AG04449 (cell line): ENCODE data around the gene KCNMB4.

Experiments used
- CTCF ChIA-PET: fragments of 350-600 bp; formaldehyde crosslinking; extraction: SDS; loops from one replicate; lab custom pipeline; 2021; ENCODE audit warnings: antibody characterized with exemption; lab: Yijun Ruan, JAX
- POLR2A ChIA-PET: fragments of 400-600, 350-600 bp; formaldehyde crosslinking; extraction: SDS; loops from one replicate; lab custom pipeline; 2020; ENCODE audit warnings: antibody characterized with exemption, inconsistent platforms; lab: Yijun Ruan, JAX
- DNase-seq: peaks from one replicate; pipeline ENCODE4 v3.0.0-alpha.2; 2010; ENCODE audit warnings: low read depth, low spot score
- H3K4me3 ChIP-seq: 2 replicates; pipeline ENCODE4 v1.5.1; 2011; ENCODE audit warnings: low read depth, mild to moderate bottlenecking, control low read depth, low read length
- TF ChIP-seq, protein P1 (sequence below): IDR thresholded peaks from one replicate; pipeline ENCODE4 v1.5.1; 2011; ENCODE audit warnings: mild to moderate bottlenecking, moderate library complexity, low read length, control low read depth, inconsistent platforms; ENCODE audit not compliant: insufficient read depth; ENCODE audit errors: missing control alignments

KCNMB4 gene

DNA sequence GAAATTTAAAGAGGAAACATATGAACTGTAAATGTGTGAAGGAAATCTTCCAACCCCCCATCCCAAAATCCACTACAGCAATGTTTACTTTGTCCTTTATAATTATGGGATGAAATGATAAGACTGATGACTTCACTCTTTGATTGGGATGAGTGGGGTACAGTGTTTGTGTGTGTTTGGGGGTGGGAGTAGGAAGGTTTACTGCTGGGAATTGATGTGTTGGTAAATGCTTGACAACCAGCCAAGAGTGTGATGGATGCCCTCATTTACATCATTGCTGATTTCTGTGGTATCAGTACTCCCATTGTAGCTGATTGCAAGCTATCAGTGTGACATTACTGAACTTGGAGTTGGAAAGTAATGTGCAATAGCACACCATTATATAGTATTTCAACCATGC lies 90.9 kb downstream of the KCNMB4 start:
- TF ChIP-seq, protein P1, sequence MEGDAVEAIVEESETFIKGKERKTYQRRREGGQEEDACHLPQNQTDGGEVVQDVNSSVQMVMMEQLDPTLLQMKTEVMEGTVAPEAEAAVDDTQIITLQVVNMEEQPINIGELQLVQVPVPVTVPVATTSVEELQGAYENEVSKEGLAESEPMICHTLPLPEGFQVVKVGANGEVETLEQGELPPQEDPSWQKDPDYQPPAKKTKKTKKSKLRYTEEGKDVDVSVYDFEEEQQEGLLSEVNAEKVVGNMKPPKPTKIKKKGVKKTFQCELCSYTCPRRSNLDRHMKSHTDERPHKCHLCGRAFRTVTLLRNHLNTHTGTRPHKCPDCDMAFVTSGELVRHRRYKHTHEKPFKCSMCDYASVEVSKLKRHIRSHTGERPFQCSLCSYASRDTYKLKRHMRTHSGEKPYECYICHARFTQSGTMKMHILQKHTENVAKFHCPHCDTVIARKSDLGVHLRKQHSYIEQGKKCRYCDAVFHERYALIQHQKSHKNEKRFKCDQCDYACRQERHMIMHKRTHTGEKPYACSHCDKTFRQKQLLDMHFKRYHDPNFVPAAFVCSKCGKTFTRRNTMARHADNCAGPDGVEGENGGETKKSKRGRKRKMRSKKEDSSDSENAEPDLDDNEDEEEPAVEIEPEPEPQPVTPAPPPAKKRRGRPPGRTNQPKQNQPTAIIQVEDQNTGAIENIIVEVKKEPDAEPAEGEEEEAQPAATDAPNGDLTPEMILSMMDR: no peak
- H3K4me3 ChIP-seq: no peak overlapping the region
- no peak for DNase-seq
- ChIA-PET CTCF (no interaction called here), POLR2A (no interaction called here)

DNA sequence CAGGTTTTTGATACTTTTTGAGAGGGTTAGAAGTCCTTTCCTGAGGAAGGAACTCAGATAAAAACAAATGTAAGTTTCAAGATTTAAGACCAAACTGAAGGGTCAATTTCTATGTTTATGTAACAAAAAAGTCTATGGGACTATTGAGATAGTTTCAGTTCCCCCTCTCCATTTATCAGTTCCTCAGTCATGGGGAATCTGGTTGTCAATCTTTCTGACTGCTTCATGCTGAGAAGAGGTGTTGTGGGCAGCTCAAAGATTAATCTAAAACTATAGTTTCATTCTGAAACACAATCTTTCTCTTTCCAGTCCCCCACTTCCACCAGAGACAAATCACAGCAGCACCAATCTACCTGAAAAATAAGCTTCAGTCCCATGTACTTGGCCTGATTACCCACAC lies 93.7 kb downstream of the KCNMB4 start:
- TF ChIP-seq, protein P1: no peak
- CTCF ChIA-PET: no interaction called here
- POLR2A ChIA-PET: no interaction called here
- no peak for DNase-seq
- no peak overlapping the region for H3K4me3 ChIP-seq

DNA sequence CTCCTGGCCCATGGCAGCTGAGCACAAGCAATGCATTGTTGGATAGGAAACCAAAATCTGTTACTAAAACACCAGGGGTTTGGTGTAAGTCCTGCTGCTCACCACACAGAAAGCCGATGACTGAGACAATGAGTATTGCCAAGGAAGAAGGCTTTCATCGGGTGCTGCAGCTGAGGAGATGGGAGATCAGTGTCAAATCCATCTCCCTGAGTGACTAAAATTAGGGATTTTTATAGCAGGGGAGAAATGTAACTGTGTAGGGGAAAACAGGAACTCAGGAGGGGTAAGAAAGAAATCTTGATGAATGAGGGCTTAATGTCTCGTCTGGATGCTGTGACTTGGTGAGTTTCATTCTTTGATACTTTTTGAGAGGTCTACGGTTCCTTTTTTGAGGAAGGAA lies 97.9 kb downstream of the KCNMB4 start:
- DNase-seq: no peak
- ChIA-PET POLR2A (no interaction called here), CTCF (no interaction called here)
- H3K4me3 ChIP-seq: no peak overlapping the region
- TF ChIP-seq, protein P1: no peak

DNA sequence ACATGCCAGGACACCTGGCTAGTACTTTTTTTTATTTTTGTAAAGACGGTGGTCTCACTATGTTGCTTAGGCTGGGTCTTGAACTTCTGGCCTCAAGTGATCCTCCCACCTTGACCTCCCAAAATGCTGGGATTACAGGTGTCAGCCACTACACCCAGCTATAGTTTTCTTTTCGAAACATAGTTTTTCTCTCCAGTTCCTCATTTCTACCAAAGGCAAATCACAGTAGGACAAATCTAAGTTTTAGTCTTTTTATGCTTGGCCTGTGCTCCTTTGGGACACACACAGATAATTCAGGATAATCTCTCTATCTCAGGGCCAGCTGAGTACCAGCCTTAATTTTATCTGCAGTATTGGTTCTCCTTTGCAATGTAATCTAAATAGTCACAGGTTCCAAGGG lies 100.7 kb downstream of the KCNMB4 start:
- ChIA-PET CTCF (no interaction called here), POLR2A (no interaction called here)
- no peak overlapping the region for H3K4me3 ChIP-seq
- no peak for DNase-seq
- TF ChIP-seq, protein P1: no peak

DNA sequence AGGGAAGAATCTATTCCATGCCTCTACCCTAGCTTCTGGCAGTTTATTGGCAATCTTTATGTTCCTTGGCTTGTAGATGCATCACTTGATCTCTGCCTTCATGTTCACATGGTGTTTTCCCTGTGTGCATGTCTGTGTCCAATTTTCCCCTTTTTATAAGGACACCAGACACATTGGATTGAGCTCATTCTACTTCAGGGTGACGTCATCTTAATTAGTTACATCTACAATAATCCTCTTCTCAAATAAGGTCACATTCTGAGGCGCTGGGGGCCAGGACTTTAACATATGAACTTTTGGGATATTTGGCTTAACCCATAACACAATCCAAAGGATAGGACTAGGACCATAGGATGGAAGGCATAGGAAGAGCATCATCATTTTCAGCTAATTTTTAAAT lies 101.4 kb downstream of the KCNMB4 start:
- POLR2A ChIA-PET: no interaction called here
- no peak overlapping the region for H3K4me3 ChIP-seq
- DNase-seq: no peak
- CTCF ChIA-PET: no interaction called here
- TF ChIP-seq, protein P1: no peak

DNA sequence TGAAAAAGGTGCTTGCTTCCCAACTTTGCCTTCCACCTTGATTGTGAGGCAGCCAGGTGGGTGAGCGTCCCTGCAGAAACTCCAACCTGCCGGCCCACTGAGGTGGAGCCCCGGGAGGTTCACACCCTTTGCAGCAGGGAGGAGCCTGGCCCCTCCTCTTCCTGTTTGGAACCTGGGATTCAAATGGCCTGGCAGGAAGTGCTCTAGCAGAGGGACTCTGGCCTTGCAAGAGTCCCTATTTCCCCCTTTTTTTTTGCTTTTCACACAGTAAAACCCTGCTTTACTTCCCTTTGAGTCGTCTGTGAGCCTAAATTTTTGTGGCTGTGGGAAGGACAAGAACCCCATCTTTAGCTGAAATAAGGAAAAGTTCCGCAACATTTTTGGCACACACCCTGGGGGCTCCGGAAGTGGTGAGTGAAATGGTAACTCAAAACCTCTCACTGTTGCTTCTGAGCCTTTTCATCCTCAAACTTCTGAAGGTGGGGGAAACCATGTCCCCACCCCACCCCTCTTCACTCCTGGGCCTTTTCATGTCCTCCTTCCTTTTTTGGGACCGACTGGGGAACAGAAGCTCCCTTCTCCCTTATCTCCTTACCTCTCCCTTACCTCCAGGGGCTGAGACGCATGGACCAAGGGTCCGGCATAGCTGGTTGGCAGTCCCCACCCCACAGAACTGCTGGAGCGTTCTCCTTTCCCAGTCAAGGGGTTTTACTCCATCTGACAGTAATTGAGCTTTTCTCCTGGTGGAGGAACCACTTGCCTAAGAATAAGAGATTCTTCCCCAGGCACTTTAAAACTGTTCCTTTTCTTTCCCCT lies 102.0 kb downstream of the KCNMB4 start:
- H3K4me3 ChIP-seq: no peak overlapping the region
- no peak for DNase-seq
- POLR2A ChIA-PET: no interaction called here
- TF ChIP-seq, protein P1: no peak
- CTCF ChIA-PET: no interaction called here
